Heart left ventricle (tissue), 16 donors: ENCODE data around the gene NBAS. TPM values are rescaled to one million over a fixed set of nuclear protein-coding genes. Genes with fewer than 3 reads are reported as not detected.
"Not testable (repeated sequence)": the region's sequence is repeated elsewhere in the genome, so short reads cannot be mapped to it uniquely, and the experiment has no call there.

Source experiments
- ATAC-seq, 4 donors: fragments of 200-7000 bp; cut with Tn5 transposase; one replicate each; pipeline ENCODE4 v1.9.1; 2020 to 2022; ENCODE audit warnings: moderate library complexity in 4 of 4, mild to moderate bottlenecking in 3 of 4, moderate number of reproducible peaks in 1 of 4
- DNase-seq, 5 donors: peaks; one replicate each; pipeline ENCODE4 v3.0.0-alpha.2; 2020
- H3K27ac ChIP-seq, 12 donors: fragments of 200-600 bp; sonication (generic) in 4 of 12; one replicate each; pipeline versions ENCODE4 v1.5.0 to v1.8.0; 2016 to 2022; ENCODE audit warnings: mild to moderate bottlenecking in 2 of 12
- H3K27me3 ChIP-seq, 9 donors: fragments of 200-600 bp; sonication (generic) in 2 of 9; one replicate each; pipeline versions ENCODE4 v1.5.1 to v1.8.0; 2016 to 2022; ENCODE audit warnings: mild to moderate bottlenecking in 3 of 9
- H3K36me3 ChIP-seq, 9 donors: fragments of 200-600 bp; sonication (generic) in 2 of 9; one replicate each; pipeline versions ENCODE4 v1.5.0 to v1.8.0; 2018 to 2022; ENCODE audit warnings: mild to moderate bottlenecking in 2 of 9
- H3K4me1 ChIP-seq, 12 donors: fragments of 200-600 bp; sonication (generic) in 4 of 12; one replicate each; pipeline versions ENCODE4 v1.5.0 to v1.8.0; 2016 to 2022; ENCODE audit warnings: mild to moderate bottlenecking in 3 of 12
- H3K4me3 ChIP-seq, 12 donors: fragments of 200-600 bp; sonication (generic) in 4 of 12; one replicate each; pipeline versions ENCODE4 v1.5.0 to v1.8.0; 2017 to 2022; ENCODE audit warnings: mild to moderate bottlenecking in 9 of 12, moderate library complexity in 4 of 12
- H3K9me3 ChIP-seq, 12 donors: fragments of 200-600 bp; sonication (generic) in 4 of 12; one replicate each; pipeline versions ENCODE4 v1.5.0 to v1.8.0; 2016 to 2022; ENCODE audit warnings: mild to moderate bottlenecking in 1 of 12
- CTCF ChIP-seq, 12 donors: fragments of 200-600 bp; sonication (generic) in 4 of 12; IDR thresholded peaks; one replicate each; pipeline versions ENCODE4 v1.5.0 to v1.8.0; 2018 to 2022; ENCODE audit warnings: antibody characterized with exemption in 12 of 12, mild to moderate bottlenecking in 5 of 12
- POLR2A ChIP-seq, 2 donors: fragments of 450-650 bp; IDR thresholded peaks; one replicate each; pipeline ENCODE4 v1.6.1; 2017; ENCODE audit warnings: antibody characterized with exemption in 2 of 2, mild to moderate bottlenecking in 2 of 2, moderate library complexity in 2 of 2
- WGBS, 4 donors: extraction: QIAGEN DNeasy Blood & Tissue Kit in 2 of 4; methylation state at CpG; one replicate each; pipeline versions ENCODE4 v1.1.5 to v1.1.7; 2013 to 2018; 5-methylcytosine and 5-hydroxymethylcytosine counted together
- intact Hi-C, 10 donors: fragments of 100-400 bp; cut with DNase I; formaldehyde crosslinking; loops; one replicate each; pipeline versions ENCODE4 v1.11.1 to v1.14.2; 2022
- polyA plus RNA-seq, 2 donors: library from polyadenylated mRNA; stranded (reverse); fragments of 200-250 nt; gene quantifications; one replicate each; pipeline ENCODE4 v1.2.3, GENCODE V29; 2013
- total RNA-seq, 9 donors: library from RNA; depleted of rRNA in 2 of 9; stranded (reverse); fragments of >200 nt in 2 of 9; fragmentation: NEBNext Ultra II Directional in 3 of 9; extraction: Animal tissue kit (Norgen Biotek cat#: 25700) in 3 of 9; gene quantifications; one replicate each; pipeline versions ENCODE4 v1.1.0 to v1.2.4, GENCODE V29; 2016 to 2023
- donor health status: ischemic (EF 13 %, LVEDD 7.1; RV severe dilation, severe dysfunction).
- donor health status: healthy with polysubstance abuse.
- donor health status: DM: no; HTN: yes; CAD: no.
- donor health status: DM: no; HTN: no; CAD: no.
- donor health status: ischemic (EF 25% LVEDD 6.9; RV normal size, moderate dysfunction).
- donor health status: ischemic (EF 25% LVEDD 5.7; RV mildly dilated, moderate dysfunction).
- donor health status: healthy.
- donor health status: DM: yes; HTN: yes; CAD: no.
- donor health status: ischemic (EF 35%, LVEDD 5.7; RV mildly dilated, moderate dysfunction).
- donor health status: nonischemic (EF 11% LVEDD 7.7; RV severe dilation, severe dysfunction).
- donor health status: DM: yes; HTN: yes; CAD: no.
- donor health status: PGD.
- donor health status: ischemic (EF 29% LVEDD 5.4; RV normal size, mild dysfunction).
- donor health status: nonischemic (EF 23%, LVEDD 6.1; RV moderate dilation, normal function).

The NBAS gene
- total and polyA plus RNA-seq, 11 donors = 23.1 to 63.0 (median 50.5) TPM

GRCh38 chr2:15521641-15522181 is 39.4 kb downstream of the NBAS start:
- no peak for TF ChIP-seq CTCF (IDR thresholded peaks at IDR 0.05)
- no peak for TF ChIP-seq POLR2A (IDR thresholded peaks at IDR 0.05)
- no peak overlapping the region for H3K27ac ChIP-seq
- no peaks in the 10 kb centered on the region for H3K9me3 ChIP-seq
- intact Hi-C loops = no loop called here
- no peak overlapping the region for H3K4me3 ChIP-seq
- H3K4me1 ChIP-seq = peaks cover 0 to 6% (median 0%) of the 10 kb centered on the region in 12 donors
- peaks cover 0 to 53% (median 39%) of the 10 kb centered on the region in 9 donors for H3K36me3 ChIP-seq
- ATAC-seq (no peak), DNase-seq (no peak)
- H3K27me3 ChIP-seq = no peaks in the 10 kb centered on the region
- 71 to 75% (median 73%) methylated on average over 2 of the region's 2 CpGs for WGBS, 4 donors

GRCh38 chr2:15520346-15520745 is 40.8 kb downstream of the NBAS start:
- Histone ChIP-seq H3K27me3 (no peaks in the 10 kb centered on the region), H3K4me1 (peaks cover 0 to 6% (median 0%) of the 10 kb centered on the region in 12 donors), H3K27ac (no peak overlapping the region), H3K4me3 (no peak overlapping the region), H3K36me3 (peaks cover 0 to 45% (median 27%) of the 10 kb centered on the region in 9 donors), H3K9me3 (no peaks in the 10 kb centered on the region)
- intact Hi-C loops = no loop called here
- ATAC-seq = no peak
- no peak for DNase-seq
- 96 to 99% (median 97%) methylated on average over 5 of the region's 5 CpGs for WGBS, 4 donors
- TF ChIP-seq POLR2A (IDR thresholded peaks at IDR 0.05) = no peak
- no peak for TF ChIP-seq CTCF (IDR thresholded peaks at IDR 0.05)

- DNase-seq, H3K27me3 ChIP-seq, H3K9me3 ChIP-seq, H3K27ac ChIP-seq, H3K4me3 ChIP-seq, intact Hi-C loops, H3K4me1 ChIP-seq, ATAC-seq: not testable (repeated sequence)
- 95 to 98% (median 97%) methylated on average over 3 of the region's 3 CpGs for WGBS, 4 donors
- peaks cover 0 to 35% (median 17%) of the 10 kb centered on the region in 9 donors for H3K36me3 ChIP-seq
Observed at GRCh38 chr2:15518759-15519158, 42.4 kb downstream of the NBAS start.

- ATAC-seq = no peak
- Histone ChIP-seq H3K27ac (no peak overlapping the region), H3K9me3 (no peaks in the 10 kb centered on the region), H3K36me3 (peaks cover 0 to 33% (median 8%) of the 10 kb centered on the region in 9 donors), H3K27me3 (no peaks in the 10 kb centered on the region), H3K4me3 (no peak overlapping the region), H3K4me1 (peaks cover 0 to 6% (median 0%) of the 10 kb centered on the region in 12 donors)
- TF ChIP-seq CTCF (IDR thresholded peaks at IDR 0.05) = no peak
- no peak for TF ChIP-seq POLR2A (IDR thresholded peaks at IDR 0.05)
- 90 to 95% (median 92%) methylated on average over 2 of the region's 2 CpGs for WGBS, 4 donors
- intact Hi-C loops = no loop called here
- no peak for DNase-seq
Observed at GRCh38 chr2:15517793-15518192, 43.3 kb downstream of the NBAS start.

GRCh38 chr2:15511686-15512085 is 49.4 kb downstream of the NBAS start:
- Histone ChIP-seq H3K4me3 (no peak overlapping the region), H3K27me3 (no peaks in the 10 kb centered on the region), H3K4me1 (no peaks in the 10 kb centered on the region), H3K27ac (no peak overlapping the region), H3K9me3 (no peaks in the 10 kb centered on the region), H3K36me3 (peaks cover 0 to 77% (median 47%) of the 10 kb centered on the region in 9 donors)
- 94 to 100% (median 96%) methylated on average over 1 of the region's 1 CpG for WGBS, 4 donors
- no peak for ATAC-seq
- TF ChIP-seq CTCF (IDR thresholded peaks at IDR 0.05) (no peak), POLR2A (IDR thresholded peaks at IDR 0.05) (no peak)
- DNase-seq = no peak
- intact Hi-C loops = no loop called here
